Epithelial cell of esophagus (primary cell): ENCODE data around the gene PDCD11.
A peak's percentile ranks its signal among the peaks of the same experiment; 100 is the strongest.

Experiments used
- DNase-seq: peaks from one replicate; pipeline ENCODE4 v3.0.0; 2010; ENCODE audit warnings: low read depth
- H3K4me3 ChIP-seq: 2 replicates; pipeline ENCODE4 v1.5.1; 2011; ENCODE audit warnings: mild to moderate bottlenecking, low read length, control low read depth
- TF ChIP-seq, protein P1 (sequence below): IDR thresholded peaks from 2 replicates; pipeline ENCODE4 v1.5.1; 2011; ENCODE audit warnings: low read depth, mild to moderate bottlenecking, low read length, control low read depth, inconsistent platforms; ENCODE audit not compliant: insufficient read depth; ENCODE audit errors: missing control alignments

Gene PDCD11

DNA sequence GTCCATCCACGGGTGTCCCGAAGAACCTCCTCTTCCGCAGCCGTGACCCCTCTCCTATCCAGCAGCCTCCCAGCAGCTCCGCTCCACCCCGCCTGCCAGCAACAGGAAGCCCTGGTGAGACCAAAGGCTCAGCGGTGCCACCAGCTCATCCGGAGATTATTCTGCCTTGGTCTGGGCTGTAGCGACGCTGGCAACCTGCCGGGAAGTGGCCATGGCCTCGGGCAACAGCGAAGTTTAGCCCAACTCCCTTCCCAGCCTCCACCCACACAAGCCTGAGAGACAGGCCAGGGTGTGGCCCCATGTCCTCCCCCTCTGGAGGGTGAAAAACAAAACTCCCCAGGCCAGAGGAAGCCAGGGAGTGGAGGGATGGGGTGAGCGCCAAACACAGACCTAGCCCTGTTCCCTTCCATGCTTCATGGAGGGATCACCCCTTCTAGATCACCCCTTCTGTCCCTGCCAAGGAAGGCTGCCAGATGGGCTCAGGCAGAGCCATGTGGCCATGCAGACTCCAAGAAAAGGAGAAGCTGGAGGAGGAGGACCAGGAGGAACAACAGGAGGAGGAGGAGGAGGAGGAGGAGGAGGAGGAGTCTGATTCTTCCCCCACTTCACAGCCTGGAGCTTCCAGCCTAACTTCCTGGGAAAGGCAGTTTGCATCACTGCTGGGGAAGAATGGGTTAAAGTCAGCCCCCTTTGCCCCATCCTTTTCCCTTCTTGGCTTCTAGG, 54.8 kb downstream of the PDCD11 start:
- TF ChIP-seq, protein P1, sequence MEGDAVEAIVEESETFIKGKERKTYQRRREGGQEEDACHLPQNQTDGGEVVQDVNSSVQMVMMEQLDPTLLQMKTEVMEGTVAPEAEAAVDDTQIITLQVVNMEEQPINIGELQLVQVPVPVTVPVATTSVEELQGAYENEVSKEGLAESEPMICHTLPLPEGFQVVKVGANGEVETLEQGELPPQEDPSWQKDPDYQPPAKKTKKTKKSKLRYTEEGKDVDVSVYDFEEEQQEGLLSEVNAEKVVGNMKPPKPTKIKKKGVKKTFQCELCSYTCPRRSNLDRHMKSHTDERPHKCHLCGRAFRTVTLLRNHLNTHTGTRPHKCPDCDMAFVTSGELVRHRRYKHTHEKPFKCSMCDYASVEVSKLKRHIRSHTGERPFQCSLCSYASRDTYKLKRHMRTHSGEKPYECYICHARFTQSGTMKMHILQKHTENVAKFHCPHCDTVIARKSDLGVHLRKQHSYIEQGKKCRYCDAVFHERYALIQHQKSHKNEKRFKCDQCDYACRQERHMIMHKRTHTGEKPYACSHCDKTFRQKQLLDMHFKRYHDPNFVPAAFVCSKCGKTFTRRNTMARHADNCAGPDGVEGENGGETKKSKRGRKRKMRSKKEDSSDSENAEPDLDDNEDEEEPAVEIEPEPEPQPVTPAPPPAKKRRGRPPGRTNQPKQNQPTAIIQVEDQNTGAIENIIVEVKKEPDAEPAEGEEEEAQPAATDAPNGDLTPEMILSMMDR, result no peak
- peak; percentile 40 for DNase-seq
- H3K4me3 ChIP-seq, result peak overlapping the region; percentile 34

DNA sequence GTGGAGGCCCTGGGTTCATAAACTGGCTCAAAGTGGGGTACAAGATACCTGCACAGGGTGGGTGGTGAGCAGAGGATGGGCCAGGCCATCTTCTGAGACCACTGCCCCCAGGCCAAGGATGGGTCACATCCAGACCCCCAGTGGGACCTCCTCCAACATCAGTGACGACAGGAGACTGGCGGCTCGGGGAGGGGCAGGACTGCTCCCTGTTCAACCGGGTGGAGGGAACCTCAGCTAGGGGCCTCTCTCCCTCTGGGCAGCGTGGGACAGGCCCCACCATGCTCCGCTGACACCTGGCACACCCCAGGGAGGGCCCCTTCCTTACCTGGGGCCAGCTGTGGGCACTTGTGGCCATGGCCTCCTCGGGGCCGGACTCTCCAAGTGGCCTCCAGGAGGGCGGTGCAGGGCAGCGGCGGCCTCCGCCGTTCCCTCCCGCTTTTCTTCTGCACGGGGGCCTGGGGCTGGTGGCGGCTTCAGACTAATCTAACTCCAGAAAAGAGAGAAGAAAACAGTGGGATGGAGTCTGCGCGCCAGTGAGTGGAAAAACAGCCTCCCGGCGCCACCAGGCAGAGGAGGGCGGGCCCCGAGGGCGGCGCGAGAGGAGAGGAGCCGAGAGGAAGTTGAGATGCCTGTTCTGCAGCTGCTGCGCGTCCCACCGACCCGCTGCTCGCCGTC, 55.5 kb downstream of the PDCD11 start, which contains the start of gene CALHM2:
Gene CALHM2 (minus strand): TSS at position 540 of the 675 bp plus-strand sequence. CDS start 2,429 bp downstream, outside the sequence.
- H3K4me3 ChIP-seq, result peak within 1 kb of the TSS; percentile 34
- DNase-seq, result peak; percentile 54
- TF ChIP-seq, protein P1, result no peak

DNA sequence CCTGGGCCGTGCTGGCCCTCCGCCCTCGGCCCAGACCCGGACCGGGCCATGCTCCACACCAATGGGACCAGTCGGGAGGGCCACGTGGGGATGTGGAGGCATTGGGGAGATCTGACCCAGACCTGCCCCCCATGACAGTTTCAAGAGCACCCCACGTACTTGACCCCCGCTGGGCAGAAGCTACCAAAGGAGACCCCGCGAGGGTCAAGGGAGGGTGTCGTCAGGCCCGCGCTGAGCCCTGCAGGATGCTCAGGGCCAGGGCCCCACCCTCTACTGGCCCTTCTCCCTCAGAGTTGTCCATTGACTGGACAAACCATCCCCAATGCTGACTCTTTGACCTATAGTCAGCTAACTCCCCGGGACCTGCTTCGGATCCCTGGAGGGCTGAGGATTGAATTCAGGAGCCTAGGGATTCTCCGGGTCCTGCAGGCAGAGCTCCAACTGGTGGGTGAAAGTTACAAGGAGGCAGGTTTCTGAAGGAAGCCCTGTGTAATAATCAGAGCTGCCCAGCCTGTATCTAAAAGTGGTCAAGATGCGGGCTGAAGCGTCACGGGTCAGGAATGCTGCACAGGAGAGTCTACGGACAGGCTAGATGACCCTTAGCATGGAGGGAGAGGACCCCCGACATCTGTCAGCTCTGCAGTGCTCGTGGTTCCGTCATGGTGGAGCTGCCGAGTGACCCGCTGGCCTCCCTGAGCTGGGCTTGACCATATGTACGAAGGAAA, 56.2 kb downstream of the PDCD11 start:
- peak overlapping the region; percentile 34 for H3K4me3 ChIP-seq
- no peak for DNase-seq
- TF ChIP-seq, protein P1, result no peak

DNA sequence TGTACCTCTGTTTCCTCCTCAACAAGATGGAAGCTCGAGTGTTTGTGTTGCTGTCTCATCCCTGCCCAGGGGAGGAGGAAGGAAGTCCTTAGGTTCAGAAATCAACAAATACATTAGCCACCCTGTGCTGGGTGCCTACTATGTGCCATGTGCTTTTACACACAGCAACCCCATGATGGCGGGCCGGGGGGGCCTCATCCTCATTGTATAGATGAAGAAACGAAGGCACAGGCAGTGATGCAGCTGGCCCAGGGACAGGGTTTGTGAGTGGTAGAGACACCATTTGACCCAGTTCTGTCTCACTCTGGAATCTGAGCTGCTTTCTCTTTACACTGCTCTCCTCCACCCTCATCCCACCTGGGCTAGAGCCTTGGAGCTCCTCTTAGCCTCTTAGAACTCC, 57.6 kb downstream of the PDCD11 start:
- TF ChIP-seq, protein P1, result no peak
- no peak overlapping the region for H3K4me3 ChIP-seq

DNA sequence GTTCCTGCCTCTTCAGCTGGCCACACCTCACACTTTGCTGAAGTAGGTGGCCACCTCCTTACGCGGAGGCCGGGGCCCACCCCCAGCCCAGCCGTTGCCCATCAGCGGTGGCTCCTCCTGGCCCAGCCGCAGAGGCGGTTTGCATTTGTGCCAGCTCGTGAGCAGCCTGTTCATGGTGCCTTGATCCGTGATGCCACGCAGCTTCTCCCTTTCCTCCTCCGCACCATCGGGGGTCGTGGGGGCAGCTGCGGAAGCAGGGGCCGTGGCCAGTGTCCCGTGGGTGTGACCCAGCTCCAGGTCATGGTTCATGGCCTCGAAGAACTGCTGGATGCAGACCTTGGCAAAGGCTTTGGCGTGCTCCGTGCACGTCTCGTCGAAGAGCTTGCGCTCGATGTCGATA, 58.8 kb downstream of the PDCD11 start:
- no peak for DNase-seq
- no peak overlapping the region for H3K4me3 ChIP-seq
- TF ChIP-seq, protein P1, result no peak

More for the DNA sequence above, 57.6 kb downstream of the PDCD11 start:
- no peak for DNase-seq

DNA sequence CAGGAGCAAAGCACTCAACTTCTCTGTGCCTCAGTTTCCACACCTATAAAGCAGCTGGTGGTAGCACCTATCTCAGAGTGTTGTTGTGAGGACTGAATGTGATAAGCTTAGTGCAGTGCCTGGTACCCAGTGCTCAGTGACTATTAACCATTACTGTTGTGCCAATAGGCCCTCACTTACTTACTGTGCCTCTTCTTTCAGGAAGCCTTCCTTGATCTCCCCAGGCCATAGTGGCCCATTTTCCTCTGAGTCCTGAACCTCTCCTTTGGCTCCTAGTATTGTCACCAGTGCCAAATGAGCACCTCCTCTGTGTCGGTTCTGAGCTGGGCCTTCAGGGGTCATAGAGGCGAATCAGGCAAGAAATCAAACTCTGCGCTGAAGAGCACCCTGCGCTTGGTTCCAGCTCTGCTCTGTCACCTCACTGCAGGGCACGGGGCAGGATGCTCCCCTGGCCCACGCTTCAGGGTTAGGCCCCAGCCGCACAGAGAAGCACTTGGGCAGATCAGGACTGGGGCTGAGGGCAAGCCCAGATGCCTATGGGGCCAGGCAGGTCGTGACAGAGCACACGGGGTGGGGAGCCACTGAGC, 59.7 kb downstream of the PDCD11 start:
- H3K4me3 ChIP-seq, result no peak overlapping the region
- TF ChIP-seq, protein P1, result no peak
- no peak for DNase-seq
